GM18502 (cell line): ENCODE results near the gene FASTKD1.

Experiments used
- ATAC-seq: cut with Tn5 transposase; IDR thresholded peaks from one replicate; pipeline ENCODE4 v1.9.1; 2021; ENCODE audit warnings: mild to moderate bottlenecking; ENCODE audit not compliant: unreplicated experiment, poor library complexity

The FASTKD1 gene

GRCh38 chr2:169509955-169510354 is 63.7 kb downstream of the FASTKD1 start:
- no peak for ATAC-seq

- no peak for ATAC-seq
These were observed 64.3 kb downstream of the FASTKD1 start, which contains the start of gene KLHL41 for GRCh38 chr2:169509298-169509885. KLHL41 (plus strand) TSS chr2:169509702; CDS start chr2:169509779, 77 bp downstream.

GRCh38 chr2:169507698-169508097 is 66.0 kb downstream of the FASTKD1 start:
- no peak for ATAC-seq

DNA sequence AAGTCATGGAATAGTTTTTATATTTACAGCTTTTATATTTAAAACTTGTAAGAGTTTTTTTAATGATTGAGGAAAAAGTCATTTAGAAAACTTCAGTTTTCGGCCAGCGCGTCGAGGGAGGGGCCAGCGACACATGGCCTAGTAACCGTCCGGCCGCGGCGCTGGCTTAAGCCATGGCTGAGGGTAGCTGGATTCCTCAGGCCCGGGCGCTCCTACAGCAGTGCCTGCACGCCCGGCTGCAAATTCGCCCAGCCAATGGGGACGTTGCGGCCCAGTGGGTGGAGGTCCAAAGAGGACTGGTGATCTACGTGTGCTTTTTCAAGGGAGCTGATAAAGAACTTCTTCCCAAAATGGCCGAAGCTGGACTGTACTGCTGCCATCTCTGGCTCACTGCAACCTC is 69.0 kb downstream of the FASTKD1 start:
- no peak for ATAC-seq

- ATAC-seq = no peak
These were observed 78.2 kb downstream of the FASTKD1 start for GRCh38 chr2:169495310-169495928.

- no peak for ATAC-seq
These were observed 80.3 kb downstream of the FASTKD1 start for GRCh38 chr2:169493360-169493759.

GRCh38 chr2:169491378-169491777 is 82.3 kb downstream of the FASTKD1 start:
- no peak for ATAC-seq

GRCh38 chr2:169490834-169491233 is 82.8 kb downstream of the FASTKD1 start:
- ATAC-seq = no peak

DNA sequence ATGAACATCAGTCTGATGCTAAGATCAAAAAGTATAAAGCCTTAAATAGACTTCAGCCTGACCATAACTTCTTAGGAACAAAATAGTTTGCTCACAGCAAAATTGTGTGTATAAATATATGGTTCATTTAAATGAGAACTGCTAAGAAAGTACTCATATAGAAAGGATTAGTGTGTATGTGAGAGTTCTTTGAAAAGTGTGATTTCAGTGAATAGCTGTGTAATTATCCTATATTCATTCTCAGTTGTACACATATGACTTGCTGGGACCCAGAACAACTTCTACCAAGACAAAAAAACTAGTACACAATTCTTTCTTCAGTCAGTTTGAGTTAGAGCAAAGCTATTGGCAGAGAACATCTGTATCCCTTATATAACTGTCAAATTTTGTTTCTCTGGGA is 87.2 kb downstream of the FASTKD1 start:
- no peak for ATAC-seq

- ATAC-seq = no peak
These were observed 88.0 kb downstream of the FASTKD1 start for GRCh38 chr2:169485650-169486138.

DNA sequence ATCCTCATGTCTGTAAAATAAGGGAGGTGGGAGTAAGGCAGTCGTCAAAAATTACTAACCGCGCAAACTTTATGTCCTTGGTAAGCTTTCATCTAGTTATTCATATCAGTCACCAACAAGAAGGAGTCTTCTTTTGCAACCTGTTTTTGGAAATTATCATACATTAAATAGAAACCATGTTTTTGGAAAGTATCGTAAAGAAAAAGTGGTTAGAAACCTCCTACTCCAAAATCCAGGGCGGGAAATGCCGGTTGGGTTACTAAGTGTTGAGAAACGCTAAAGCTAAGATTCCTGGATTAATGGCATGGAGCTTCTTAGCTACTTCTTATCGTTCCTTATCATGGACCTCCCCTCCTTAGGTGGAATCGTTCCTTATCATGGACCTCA is 93.6 kb downstream of the FASTKD1 start:
- ATAC-seq = no peak
